ENCODE data around the gene ULK1.

- TF ChIP-seq EZH2 (IDR thresholded peaks at IDR 0.05) (no peak), POLR2A (IDR thresholded peaks at IDR 0.05; ENCODE audit: borderline replicate concordance, extremely low read depth, insufficient read depth, insufficient read length) (no peak)
- TF ChIP-seq, protein P1, sequence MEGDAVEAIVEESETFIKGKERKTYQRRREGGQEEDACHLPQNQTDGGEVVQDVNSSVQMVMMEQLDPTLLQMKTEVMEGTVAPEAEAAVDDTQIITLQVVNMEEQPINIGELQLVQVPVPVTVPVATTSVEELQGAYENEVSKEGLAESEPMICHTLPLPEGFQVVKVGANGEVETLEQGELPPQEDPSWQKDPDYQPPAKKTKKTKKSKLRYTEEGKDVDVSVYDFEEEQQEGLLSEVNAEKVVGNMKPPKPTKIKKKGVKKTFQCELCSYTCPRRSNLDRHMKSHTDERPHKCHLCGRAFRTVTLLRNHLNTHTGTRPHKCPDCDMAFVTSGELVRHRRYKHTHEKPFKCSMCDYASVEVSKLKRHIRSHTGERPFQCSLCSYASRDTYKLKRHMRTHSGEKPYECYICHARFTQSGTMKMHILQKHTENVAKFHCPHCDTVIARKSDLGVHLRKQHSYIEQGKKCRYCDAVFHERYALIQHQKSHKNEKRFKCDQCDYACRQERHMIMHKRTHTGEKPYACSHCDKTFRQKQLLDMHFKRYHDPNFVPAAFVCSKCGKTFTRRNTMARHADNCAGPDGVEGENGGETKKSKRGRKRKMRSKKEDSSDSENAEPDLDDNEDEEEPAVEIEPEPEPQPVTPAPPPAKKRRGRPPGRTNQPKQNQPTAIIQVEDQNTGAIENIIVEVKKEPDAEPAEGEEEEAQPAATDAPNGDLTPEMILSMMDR (IDR thresholded peaks at IDR 0.05 in 2 of 3, conservative IDR thresholded peaks at IDR 0.05 in 1 of 3; ENCODE audit: borderline replicate concordance in 1 of 3, insufficient read depth in 1 of 3, low read depth in 2 of 3, low read length in 2 of 3): no peak
These were observed 50.3 kb downstream of the ULK1 start for GRCh38 chr12:131944601-131945251.

Measured in HCT116 (cell line).